Measurements from ENCODE around the gene TCF7L1. TPM values are rescaled to one million over a fixed set of nuclear protein-coding genes. Genes with fewer than 3 reads are reported as not detected.

Gene TCF7L1
- total and polyA plus RNA-seq, 11 donors, result 1.9 to 9.8 (median 6.3) TPM

GRCh38 chr2:85158559-85159273 lies 25.5 kb downstream of the TCF7L1 start:
- peaks cover 0 to 95% (median 65%) of the 10 kb centered on the region in 12 donors for H3K4me1 ChIP-seq
- intact Hi-C loops (cut with DNase I), result no loop called here
- TF ChIP-seq, protein P1, sequence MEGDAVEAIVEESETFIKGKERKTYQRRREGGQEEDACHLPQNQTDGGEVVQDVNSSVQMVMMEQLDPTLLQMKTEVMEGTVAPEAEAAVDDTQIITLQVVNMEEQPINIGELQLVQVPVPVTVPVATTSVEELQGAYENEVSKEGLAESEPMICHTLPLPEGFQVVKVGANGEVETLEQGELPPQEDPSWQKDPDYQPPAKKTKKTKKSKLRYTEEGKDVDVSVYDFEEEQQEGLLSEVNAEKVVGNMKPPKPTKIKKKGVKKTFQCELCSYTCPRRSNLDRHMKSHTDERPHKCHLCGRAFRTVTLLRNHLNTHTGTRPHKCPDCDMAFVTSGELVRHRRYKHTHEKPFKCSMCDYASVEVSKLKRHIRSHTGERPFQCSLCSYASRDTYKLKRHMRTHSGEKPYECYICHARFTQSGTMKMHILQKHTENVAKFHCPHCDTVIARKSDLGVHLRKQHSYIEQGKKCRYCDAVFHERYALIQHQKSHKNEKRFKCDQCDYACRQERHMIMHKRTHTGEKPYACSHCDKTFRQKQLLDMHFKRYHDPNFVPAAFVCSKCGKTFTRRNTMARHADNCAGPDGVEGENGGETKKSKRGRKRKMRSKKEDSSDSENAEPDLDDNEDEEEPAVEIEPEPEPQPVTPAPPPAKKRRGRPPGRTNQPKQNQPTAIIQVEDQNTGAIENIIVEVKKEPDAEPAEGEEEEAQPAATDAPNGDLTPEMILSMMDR (IDR thresholded peaks at IDR 0.05), result no peak
- TF ChIP-seq POLR2A (IDR thresholded peaks at IDR 0.05), result no peak

GRCh38 chr2:85159589-85159988 lies 26.4 kb downstream of the TCF7L1 start:
- Histone ChIP-seq H3K4me3 (no peak overlapping the region), H3K27me3 (no peaks in the 10 kb centered on the region), H3K27ac (no peak overlapping the region), H3K9me3 (no peaks in the 10 kb centered on the region), H3K4me1 (peaks cover 0 to 95% (median 64%) of the 10 kb centered on the region in 12 donors), H3K36me3 (no peaks in the 10 kb centered on the region)
- ATAC-seq (peak in 1 of 4 donors; percentile 25), DNase-seq (no peak)
- TF ChIP-seq, protein P1 (IDR thresholded peaks at IDR 0.05), result no peak
- TF ChIP-seq POLR2A (IDR thresholded peaks at IDR 0.05), result no peak
- 56 to 72% (median 64%) methylated on average over 6 of the region's 6 CpGs for WGBS, 4 donors
- intact Hi-C loops (cut with DNase I), result no loop called here

More at GRCh38 chr2:85158559-85159273, 25.5 kb downstream of the TCF7L1 start:
- 54 to 74% (median 61%) methylated on average over 14 of the region's 14 CpGs for WGBS, 4 donors
- Histone ChIP-seq H3K27me3 (no peaks in the 10 kb centered on the region), H3K36me3 (no peaks in the 10 kb centered on the region), H3K27ac (no peak overlapping the region), H3K4me3 (no peak overlapping the region), H3K9me3 (no peaks in the 10 kb centered on the region)
- DNase-seq (no peak), ATAC-seq (no peak)

GRCh38 chr2:85160966-85161960 lies 28.1 kb downstream of the TCF7L1 start:
- ATAC-seq (no peak), DNase-seq (no peak)
- Histone ChIP-seq H3K4me3 (no peak overlapping the region), H3K27ac (no peak overlapping the region), H3K27me3 (no peaks in the 10 kb centered on the region), H3K4me1 (peaks cover 0 to 91% (median 56%) of the 10 kb centered on the region in 12 donors), H3K36me3 (no peaks in the 10 kb centered on the region), H3K9me3 (no peaks in the 10 kb centered on the region)
- TF ChIP-seq POLR2A (IDR thresholded peaks at IDR 0.05), result no peak
- intact Hi-C loops (cut with DNase I), result no loop called here
- 65 to 82% (median 73%) methylated on average over 18 of the region's 18 CpGs for WGBS, 4 donors

DNA sequence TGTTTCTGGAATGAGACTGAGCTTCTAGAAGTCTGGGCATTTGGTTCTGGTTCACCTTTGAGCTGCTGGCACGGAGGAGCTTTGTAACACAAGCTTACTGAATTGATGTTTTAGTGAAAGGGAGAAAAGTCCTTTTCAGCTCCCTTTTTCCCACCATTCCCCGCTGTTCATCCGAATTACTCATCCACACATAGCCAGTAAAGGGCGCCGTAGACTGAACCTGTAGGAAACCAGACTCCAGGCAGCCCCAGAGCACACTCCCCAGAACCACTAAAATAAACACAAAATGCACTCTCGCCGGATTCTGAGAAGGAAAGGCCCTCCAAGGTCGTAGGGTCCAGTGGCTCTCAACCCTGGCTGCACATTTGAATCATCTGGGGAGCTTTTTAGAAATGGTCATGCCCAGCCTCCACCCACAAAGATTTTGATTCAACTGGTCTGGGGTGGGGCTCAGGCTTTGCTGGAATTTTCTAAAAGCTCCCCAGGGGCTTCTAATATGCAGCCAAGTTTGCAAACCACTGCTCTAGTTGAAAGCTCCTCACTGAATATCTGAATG lies 29.6 kb downstream of the TCF7L1 start:
- DNase-seq (peak in 3 of 5 donors; percentile 37 to 51 (median 37)), ATAC-seq (peak; percentile 11 to 67 (median 64))
- Histone ChIP-seq H3K4me1 (peaks cover 0 to 76% (median 46%) of the 10 kb centered on the region in 12 donors), H3K4me3 (peak overlapping the region in 2 of 12 donors; percentile 4 to 13), H3K27me3 (no peaks in the 10 kb centered on the region), H3K27ac (peak overlapping the region in 3 of 12 donors; percentile 7 to 24 (median 18)), H3K36me3 (no peaks in the 10 kb centered on the region), H3K9me3 (no peaks in the 10 kb centered on the region)
- intact Hi-C loops (cut with DNase I), result no loop called here
- WGBS, 4 donors, result 54 to 70% (median 62%) methylated on average over 8 of the region's 8 CpGs
- TF ChIP-seq POLR2A (IDR thresholded peaks at IDR 0.05), result no peak
- TF ChIP-seq, protein P1 (IDR thresholded peaks at IDR 0.05), result no peak
